ENCODE results near the gene INPP4B.

INPP4B gene

DNA sequence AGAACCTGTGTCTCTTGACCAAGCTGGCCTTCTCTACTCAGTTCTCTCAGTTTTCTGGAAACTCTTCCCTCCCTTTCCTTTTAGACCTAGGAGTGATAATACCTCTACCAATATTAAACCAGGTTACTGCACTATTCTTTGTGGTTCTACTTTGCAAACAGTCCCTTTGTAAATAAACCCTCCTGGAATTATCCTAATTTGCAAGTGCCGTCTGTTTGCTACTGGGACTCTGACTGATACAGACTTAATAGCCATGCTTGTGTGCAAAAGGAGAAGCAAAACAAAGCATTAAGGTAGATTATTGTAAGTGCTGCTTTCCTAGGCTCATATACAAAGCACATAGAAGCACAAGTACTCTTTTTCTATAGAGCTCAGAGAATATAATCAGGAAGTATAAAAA lies 507.0 kb downstream of the INPP4B start:
- Histone ChIP-seq H3K4me3 (ENCODE audit: severe bottlenecking) (no peak overlapping the region), H3K9me3 (ENCODE audit: severe bottlenecking) (no peaks in the 10 kb centered on the region), H3K27me3 (ENCODE audit: insufficient read depth, poor library complexity, severe bottlenecking) (no peaks in the 10 kb centered on the region), H3K27ac (ENCODE audit: poor library complexity, severe bottlenecking) (no peak overlapping the region), H3K36me3 (ENCODE audit: low read depth) (peaks cover 6% of the 10 kb centered on the region; the same call in 1 of the 2 replicates), H3K4me1 (ENCODE audit: insufficient read depth, poor library complexity, severe bottlenecking) (no peaks in the 10 kb centered on the region)
- ATAC-seq (ENCODE audit: low read depth) (no peak), DNase-seq (ENCODE audit: low spot score) (no peak)
- TF ChIP-seq, protein P1, sequence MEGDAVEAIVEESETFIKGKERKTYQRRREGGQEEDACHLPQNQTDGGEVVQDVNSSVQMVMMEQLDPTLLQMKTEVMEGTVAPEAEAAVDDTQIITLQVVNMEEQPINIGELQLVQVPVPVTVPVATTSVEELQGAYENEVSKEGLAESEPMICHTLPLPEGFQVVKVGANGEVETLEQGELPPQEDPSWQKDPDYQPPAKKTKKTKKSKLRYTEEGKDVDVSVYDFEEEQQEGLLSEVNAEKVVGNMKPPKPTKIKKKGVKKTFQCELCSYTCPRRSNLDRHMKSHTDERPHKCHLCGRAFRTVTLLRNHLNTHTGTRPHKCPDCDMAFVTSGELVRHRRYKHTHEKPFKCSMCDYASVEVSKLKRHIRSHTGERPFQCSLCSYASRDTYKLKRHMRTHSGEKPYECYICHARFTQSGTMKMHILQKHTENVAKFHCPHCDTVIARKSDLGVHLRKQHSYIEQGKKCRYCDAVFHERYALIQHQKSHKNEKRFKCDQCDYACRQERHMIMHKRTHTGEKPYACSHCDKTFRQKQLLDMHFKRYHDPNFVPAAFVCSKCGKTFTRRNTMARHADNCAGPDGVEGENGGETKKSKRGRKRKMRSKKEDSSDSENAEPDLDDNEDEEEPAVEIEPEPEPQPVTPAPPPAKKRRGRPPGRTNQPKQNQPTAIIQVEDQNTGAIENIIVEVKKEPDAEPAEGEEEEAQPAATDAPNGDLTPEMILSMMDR (IDR thresholded peaks at IDR 0.05; ENCODE audit: poor library complexity, severe bottlenecking), result no peak

DNA sequence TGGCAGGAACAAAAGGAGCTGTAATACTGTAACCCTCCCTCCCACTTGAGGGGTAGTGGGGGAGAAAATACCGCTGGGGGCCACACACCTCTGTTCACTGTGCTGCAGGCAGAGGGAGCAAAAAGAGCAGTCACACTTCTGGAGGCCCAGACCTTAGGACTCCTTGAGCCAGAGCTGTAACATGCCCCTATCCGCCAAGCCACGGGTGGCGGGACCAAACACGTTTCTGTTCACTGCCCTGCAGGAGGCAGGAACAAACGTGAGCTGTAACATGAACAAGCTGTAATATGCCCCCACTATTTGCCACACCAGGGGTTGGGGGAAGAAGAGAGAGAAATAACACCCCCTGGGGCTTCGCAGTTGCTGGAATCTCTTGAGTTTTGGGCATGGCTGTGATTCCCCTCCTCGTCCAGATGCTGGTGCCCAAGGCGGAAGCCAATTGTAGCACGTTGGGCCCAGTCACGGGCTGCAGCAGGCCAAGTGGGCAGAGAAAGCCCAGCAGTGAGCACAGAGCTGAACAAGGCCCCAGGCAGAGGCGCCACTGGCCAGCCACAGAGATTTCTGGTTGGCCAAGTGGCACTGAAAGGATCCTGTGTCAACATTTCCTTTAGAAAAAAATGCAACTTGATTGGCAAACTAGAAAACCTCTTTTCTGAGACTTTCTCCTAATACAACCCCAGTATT lies 509.7 kb downstream of the INPP4B start:
- no peaks in the 10 kb centered on the region for H3K27me3 ChIP-seq (ENCODE audit: insufficient read depth, poor library complexity, severe bottlenecking)
- ATAC-seq (ENCODE audit: low read depth), result no peak

DNA sequence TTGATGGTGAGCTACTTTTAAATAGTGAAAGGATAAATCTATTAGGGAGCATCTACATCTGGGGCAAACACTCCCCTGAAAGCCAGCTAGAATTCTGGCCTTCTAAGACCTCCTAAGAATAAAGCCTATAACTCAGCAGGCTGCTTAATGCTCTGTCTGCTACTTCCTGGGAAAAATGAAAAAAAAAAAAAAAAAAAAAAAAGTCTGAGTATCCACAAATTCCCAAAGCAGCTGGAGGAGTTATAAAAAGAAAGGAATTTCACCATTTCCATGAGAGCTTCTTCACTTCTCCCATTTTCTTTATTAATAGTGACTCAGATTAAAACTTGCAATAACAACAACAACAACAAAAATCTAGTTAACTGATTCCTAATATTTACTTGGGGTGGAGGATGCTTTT lies 511.2 kb downstream of the INPP4B start:
- H3K4me1 ChIP-seq (ENCODE audit: insufficient read depth, poor library complexity, severe bottlenecking), result no peaks in the 10 kb centered on the region
- TF ChIP-seq, protein P1 (IDR thresholded peaks at IDR 0.05; ENCODE audit: poor library complexity, severe bottlenecking), result no peak
- no peaks in the 10 kb centered on the region for H3K9me3 ChIP-seq (ENCODE audit: severe bottlenecking)
- ATAC-seq (ENCODE audit: low read depth) (no peak), DNase-seq (ENCODE audit: low spot score) (no peak)
- H3K27ac ChIP-seq (ENCODE audit: poor library complexity, severe bottlenecking), result no peak overlapping the region
- no peaks in the 10 kb centered on the region for H3K27me3 ChIP-seq (ENCODE audit: insufficient read depth, poor library complexity, severe bottlenecking)
- no peak overlapping the region for H3K4me3 ChIP-seq (ENCODE audit: severe bottlenecking)
- H3K36me3 ChIP-seq (ENCODE audit: low read depth), result no peaks in the 10 kb centered on the region

More for the DNA sequence above, 509.7 kb downstream of the INPP4B start:
- Histone ChIP-seq H3K4me3 (ENCODE audit: severe bottlenecking) (no peak overlapping the region), H3K9me3 (ENCODE audit: severe bottlenecking) (no peaks in the 10 kb centered on the region), H3K36me3 (ENCODE audit: low read depth) (no peaks in the 10 kb centered on the region), H3K27ac (ENCODE audit: poor library complexity, severe bottlenecking) (no peak overlapping the region), H3K4me1 (ENCODE audit: insufficient read depth, poor library complexity, severe bottlenecking) (no peaks in the 10 kb centered on the region)
- TF ChIP-seq, protein P1 (IDR thresholded peaks at IDR 0.05; ENCODE audit: poor library complexity, severe bottlenecking), result no peak
- no peak for DNase-seq (ENCODE audit: low spot score)

DNA sequence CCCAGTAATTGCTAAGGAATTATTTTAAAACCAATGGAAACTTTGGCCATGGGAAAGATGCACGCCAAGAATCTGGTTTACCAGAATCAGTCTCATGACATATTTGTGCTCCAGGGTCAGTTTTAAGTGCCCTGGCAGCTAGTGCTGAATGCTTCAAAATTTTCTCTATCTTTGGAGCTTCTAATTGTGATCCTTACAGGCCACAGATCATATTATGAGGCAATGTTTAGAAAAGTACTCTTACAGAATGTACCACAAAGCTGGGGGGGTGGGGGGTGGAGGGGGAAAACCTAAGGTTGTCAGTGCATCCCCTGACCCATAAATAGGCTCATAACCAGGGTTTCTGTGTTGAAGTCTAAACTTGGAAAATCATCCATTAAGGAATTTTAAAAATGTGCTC lies 514.5 kb downstream of the INPP4B start:
- DNase-seq (ENCODE audit: low spot score) (no peak), ATAC-seq (ENCODE audit: low read depth) (no peak)
- Histone ChIP-seq H3K27ac (ENCODE audit: poor library complexity, severe bottlenecking) (no peak overlapping the region), H3K4me3 (ENCODE audit: severe bottlenecking) (no peak overlapping the region), H3K27me3 (ENCODE audit: insufficient read depth, poor library complexity, severe bottlenecking) (no peaks in the 10 kb centered on the region), H3K9me3 (ENCODE audit: severe bottlenecking) (no peaks in the 10 kb centered on the region), H3K4me1 (ENCODE audit: insufficient read depth, poor library complexity, severe bottlenecking) (no peaks in the 10 kb centered on the region), H3K36me3 (ENCODE audit: low read depth) (no peaks in the 10 kb centered on the region; the same call in 1 of the 2 replicates)
- TF ChIP-seq, protein P1 (IDR thresholded peaks at IDR 0.05; ENCODE audit: poor library complexity, severe bottlenecking), result no peak

DNA sequence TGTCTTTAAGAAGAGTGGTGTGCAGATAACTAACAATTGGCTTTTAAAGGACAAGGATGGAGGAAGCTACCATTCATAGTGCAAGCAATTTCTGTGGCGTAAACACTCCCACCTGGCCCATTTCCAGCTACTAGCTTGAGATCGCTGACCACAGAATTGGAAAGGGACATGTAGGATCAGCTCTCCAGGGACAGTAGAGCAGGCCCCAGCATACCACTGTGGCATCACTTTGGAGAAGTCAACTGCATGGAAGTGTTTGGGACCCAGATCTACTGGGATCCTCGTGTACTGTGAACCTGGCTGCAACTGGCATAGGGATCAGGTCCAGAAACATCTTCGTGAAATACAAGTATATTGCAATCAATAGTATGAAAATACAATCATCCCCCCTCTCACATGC lies 515.0 kb downstream of the INPP4B start:
- ATAC-seq (ENCODE audit: low read depth) (no peak), DNase-seq (ENCODE audit: low spot score) (no peak)
- H3K27me3 ChIP-seq (ENCODE audit: insufficient read depth, poor library complexity, severe bottlenecking), result no peaks in the 10 kb centered on the region
- no peak overlapping the region for H3K27ac ChIP-seq (ENCODE audit: poor library complexity, severe bottlenecking)
- no peaks in the 10 kb centered on the region for H3K9me3 ChIP-seq (ENCODE audit: severe bottlenecking)
- TF ChIP-seq, protein P1 (IDR thresholded peaks at IDR 0.05; ENCODE audit: poor library complexity, severe bottlenecking), result no peak
- no peak overlapping the region for H3K4me3 ChIP-seq (ENCODE audit: severe bottlenecking)
- H3K36me3 ChIP-seq (ENCODE audit: low read depth), result no peaks in the 10 kb centered on the region; the same call in 1 of the 2 replicates
- no peaks in the 10 kb centered on the region for H3K4me1 ChIP-seq (ENCODE audit: insufficient read depth, poor library complexity, severe bottlenecking)

Measured in RWPE2 (cell line).